Karpas-422 (cell line): ENCODE data around the gene KLHL33. TPM values are rescaled to one million over a fixed set of nuclear protein-coding genes. Genes with fewer than 3 reads are reported as not detected.
A peak's percentile ranks its signal among the peaks of the same experiment; 100 is the strongest.

Experiments used
- DNase-seq: peaks from one replicate; pipeline ENCODE4 v3.0.0-alpha.2; 2015
- H2AFZ ChIP-seq: fragments of 200-600 bp; sonication (generic); 2 replicates; pipeline ENCODE4 v1.6.1; 2014; ENCODE audit warnings: antibody characterized with exemption, low read length, mixed read lengths
- H3K27ac ChIP-seq: fragments of 200-600 bp; sonication (generic); 2 replicates; pipeline ENCODE4 v1.5.1; 2014; ENCODE audit warnings: mild to moderate bottlenecking, low read length, moderate library complexity
- H3K27me3 ChIP-seq: fragments of 200-600 bp; sonication (generic); 2 replicates; pipeline ENCODE4 v1.6.1; 2014; ENCODE audit warnings: low read length, mixed read lengths
- H3K36me3 ChIP-seq: fragments of 200-600 bp; sonication (generic); 2 replicates; pipeline ENCODE4 v1.6.1; 2014; ENCODE audit warnings: low read length, mixed read lengths; ENCODE audit not compliant: insufficient read depth
- H3K4me1 ChIP-seq: fragments of 200-600 bp; sonication (generic); 2 replicates; pipeline ENCODE4 v1.6.1; 2014; ENCODE audit warnings: mild to moderate bottlenecking, low read length, mixed read lengths
- H3K4me2 ChIP-seq: fragments of 200-600 bp; sonication (generic); 2 replicates; pipeline ENCODE4 v1.6.1; 2014; ENCODE audit warnings: low read length, low read depth, mild to moderate bottlenecking; ENCODE audit not compliant: poor library complexity, severe bottlenecking
- H3K4me3 ChIP-seq: fragments of 200-600 bp; sonication (generic); 2 replicates; pipeline ENCODE4 v1.5.1; 2014; ENCODE audit warnings: mild to moderate bottlenecking, antibody characterized with exemption, low read length, mixed read lengths
- H3K79me2 ChIP-seq: fragments of 200-600 bp; sonication (generic); 2 replicates; pipeline ENCODE4 v1.6.1; 2014; ENCODE audit warnings: mild to moderate bottlenecking, low read length, mixed read lengths
- H3K9ac ChIP-seq: fragments of 200-600 bp; sonication (generic); 2 replicates; pipeline ENCODE4 v1.6.0; 2014; ENCODE audit warnings: low read length
- H3K9me2 ChIP-seq: fragments of 200-600 bp; sonication (generic), shearing (Covaris generic); replicated peaks from 2 replicates; pipeline ENCODE4 v1.6.0; 2014; ENCODE audit warnings: mild to moderate bottlenecking, low read length, moderate library complexity; ENCODE audit not compliant: insufficient read depth
- H3K9me3 ChIP-seq: fragments of 300-700, 200-600 bp; sonication (generic); 2 replicates; pipeline ENCODE4 v1.6.1; 2014; ENCODE audit warnings: low read length, mixed read lengths
- H4K20me1 ChIP-seq: fragments of 200-600 bp; sonication (generic); 2 replicates; pipeline ENCODE4 v1.6.1; 2014; ENCODE audit warnings: mild to moderate bottlenecking, antibody characterized with exemption, low read length, low read depth; ENCODE audit not compliant: insufficient read depth
- total RNA-seq: library from RNA; depleted of rRNA; stranded (reverse); fragments of >200 nt; shearing (Covaris generic); gene quantifications from 2 replicates; pipeline ENCODE4 v1.2.3, GENCODE V29; 2014; ENCODE audit warnings: low replicate concordance

The KLHL33 gene
- total RNA-seq, 1 experiment from 2014 or later: not detected

GRCh38 chr14:20424851-20425250 lies 11.1 kb downstream of the KLHL33 start:
- Histone ChIP-seq H3K27me3 (no peaks in the 10 kb centered on the region), H3K4me1 (peaks cover 15% of the 10 kb centered on the region), H3K36me3 (no peaks in the 10 kb centered on the region), H3K9me2 (no peaks in the 10 kb centered on the region), H2AFZ (no peak overlapping the region), H3K4me2 (no peak overlapping the region), H3K79me2 (no peaks in the 10 kb centered on the region), H3K27ac (no peak overlapping the region), H4K20me1 (no peaks in the 10 kb centered on the region), H3K4me3 (no peak overlapping the region), H3K9me3 (no peaks in the 10 kb centered on the region), H3K9ac (no peak overlapping the region)
- no peak for DNase-seq

DNA sequence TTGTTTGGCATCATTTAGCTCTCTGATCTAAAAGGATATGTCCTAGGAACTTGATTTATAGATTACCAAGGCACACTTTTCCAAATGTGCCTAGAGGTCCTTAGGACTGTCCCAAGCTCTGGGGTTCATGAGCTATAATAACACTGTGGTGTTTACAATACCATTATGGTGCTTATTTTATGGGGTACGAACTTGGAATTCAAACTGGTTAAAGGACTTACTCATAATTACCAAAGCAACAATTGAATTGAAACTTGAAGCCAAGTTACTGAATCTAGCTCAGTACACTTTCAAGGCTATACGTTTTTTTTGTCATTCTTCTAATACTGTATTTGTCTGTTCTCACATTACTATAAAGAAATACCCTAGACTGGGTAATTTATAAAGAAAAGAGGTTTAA lies 13.1 kb downstream of the KLHL33 start:
- Histone ChIP-seq H3K27ac (no peak overlapping the region), H2AFZ (no peak overlapping the region), H3K4me3 (no peak overlapping the region), H3K4me1 (peaks cover 9% of the 10 kb centered on the region), H3K27me3 (no peaks in the 10 kb centered on the region), H4K20me1 (no peaks in the 10 kb centered on the region), H3K4me2 (no peak overlapping the region), H3K79me2 (no peaks in the 10 kb centered on the region), H3K36me3 (no peaks in the 10 kb centered on the region), H3K9me3 (no peaks in the 10 kb centered on the region), H3K9ac (no peak overlapping the region), H3K9me2 (no peaks in the 10 kb centered on the region)
- DNase-seq: no peak

- Histone ChIP-seq H3K4me1 (0 out of 2 replicates have a peak, but pooled peaks cover 2% of the 10 kb centered on the region), H3K27ac (no peak overlapping the region), H2AFZ (no peak overlapping the region), H3K4me2 (no peak overlapping the region), H3K27me3 (no peaks in the 10 kb centered on the region), H3K4me3 (no peak overlapping the region), H3K9me3 (no peaks in the 10 kb centered on the region), H3K9ac (no peak overlapping the region), H3K79me2 (no peaks in the 10 kb centered on the region), H3K9me2 (no peaks in the 10 kb centered on the region), H3K36me3 (no peaks in the 10 kb centered on the region), H4K20me1 (no peaks in the 10 kb centered on the region)
- DNase-seq: no peak
Measured at GRCh38 chr14:20421267-20421666, 14.7 kb downstream of the KLHL33 start.

- H3K4me3 ChIP-seq: no peak overlapping the region
- no peaks in the 10 kb centered on the region for H3K9me2 ChIP-seq
- H3K27ac ChIP-seq: no peak overlapping the region
- no peaks in the 10 kb centered on the region for H3K27me3 ChIP-seq
- no peak overlapping the region for H3K4me2 ChIP-seq
- H4K20me1 ChIP-seq: no peaks in the 10 kb centered on the region
- H3K9ac ChIP-seq: no peak overlapping the region
- peaks cover 3% of the 10 kb centered on the region for H3K4me1 ChIP-seq
- H3K79me2 ChIP-seq: no peaks in the 10 kb centered on the region
- no peaks in the 10 kb centered on the region for H3K9me3 ChIP-seq
- H3K36me3 ChIP-seq: no peaks in the 10 kb centered on the region
- DNase-seq: no peak
- H2AFZ ChIP-seq: no peak overlapping the region
Measured at GRCh38 chr14:20419419-20419818, 16.5 kb downstream of the KLHL33 start.

DNA sequence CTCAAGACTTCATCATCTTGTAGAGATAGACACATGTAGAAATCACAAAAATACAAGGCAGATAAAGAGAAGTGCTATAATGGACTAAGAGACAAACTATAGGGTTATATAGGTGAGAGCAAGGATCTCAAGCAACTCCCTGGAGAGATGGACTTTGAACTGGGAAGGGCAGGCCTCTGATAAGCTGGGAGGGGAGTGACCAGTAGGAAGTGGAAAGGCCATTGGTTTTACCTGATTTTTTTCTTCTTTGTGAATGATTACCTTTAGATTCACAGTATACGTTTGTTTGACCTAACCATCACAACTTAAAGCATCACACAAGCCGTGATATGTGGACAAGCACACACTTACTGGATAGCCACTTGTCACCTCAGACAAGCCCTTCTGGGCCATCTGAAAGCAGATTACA lies 17.5 kb downstream of the KLHL33 start:
- Histone ChIP-seq H3K27ac (no peak overlapping the region), H3K9ac (no peak overlapping the region), H3K9me2 (no peaks in the 10 kb centered on the region), H3K79me2 (no peaks in the 10 kb centered on the region), H3K4me2 (no peak overlapping the region), H4K20me1 (no peaks in the 10 kb centered on the region), H3K36me3 (no peaks in the 10 kb centered on the region), H3K4me1 (peaks cover 12% of the 10 kb centered on the region), H3K9me3 (no peaks in the 10 kb centered on the region), H3K4me3 (no peak overlapping the region), H3K27me3 (no peaks in the 10 kb centered on the region), H2AFZ (no peak overlapping the region)
- no peak for DNase-seq

DNA sequence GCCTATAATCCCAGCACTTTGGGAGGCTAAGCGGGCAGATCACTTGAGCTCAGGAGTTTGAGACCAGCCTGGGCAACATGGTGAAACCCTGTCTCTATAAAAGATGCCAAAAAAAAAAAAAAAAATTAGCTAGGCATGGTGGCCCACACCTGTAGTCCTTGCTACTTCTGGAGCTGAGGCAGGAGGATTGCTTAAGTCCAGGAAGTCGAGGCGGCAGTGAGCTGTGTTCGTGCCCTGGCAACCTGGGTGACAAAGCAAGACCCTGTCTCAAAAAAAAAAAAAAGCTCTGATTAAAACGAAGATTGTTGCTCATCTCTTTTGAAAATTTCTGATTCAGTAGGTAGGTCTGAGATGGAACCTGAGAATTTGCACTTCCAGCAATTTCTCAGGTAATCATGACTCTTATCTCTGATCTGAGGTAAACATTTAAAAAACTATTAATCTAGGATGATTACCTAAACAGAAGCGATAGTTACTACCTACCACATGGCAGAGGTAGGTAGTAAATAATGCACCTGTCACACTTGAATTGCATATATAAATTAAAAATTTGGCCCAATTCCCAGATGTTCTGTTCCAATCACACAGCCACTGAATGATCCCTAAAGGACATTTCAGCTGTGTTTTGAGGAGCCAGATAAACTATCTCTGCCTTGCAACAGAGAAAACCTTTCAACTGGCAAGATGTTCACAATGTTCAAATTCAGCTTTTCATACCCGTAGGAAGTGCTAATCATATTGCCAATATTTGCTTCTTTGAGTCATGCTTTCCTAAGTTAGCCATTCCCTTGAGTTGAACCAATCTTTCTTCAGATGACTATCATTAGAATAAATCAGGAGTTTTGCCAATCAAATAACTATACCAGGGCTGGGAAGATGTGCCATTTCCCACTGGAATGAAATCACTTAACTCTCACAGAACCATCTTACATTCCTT lies 18.4 kb downstream of the KLHL33 start:
- H3K79me2 ChIP-seq: peaks cover 6% of the 10 kb centered on the region; the same call in 1 of the 2 replicates
- no peak overlapping the region for H3K4me2 ChIP-seq
- H3K9me2 ChIP-seq: no peaks in the 10 kb centered on the region
- H2AFZ ChIP-seq: no peak overlapping the region
- no peak overlapping the region for H3K4me3 ChIP-seq
- DNase-seq: no peak
- H3K36me3 ChIP-seq: no peaks in the 10 kb centered on the region
- H3K9ac ChIP-seq: no peak overlapping the region
- H4K20me1 ChIP-seq: no peaks in the 10 kb centered on the region
- H3K9me3 ChIP-seq: no peaks in the 10 kb centered on the region
- H3K4me1 ChIP-seq: peaks cover 13% of the 10 kb centered on the region
- no peak overlapping the region for H3K27ac ChIP-seq
- no peaks in the 10 kb centered on the region for H3K27me3 ChIP-seq

DNA sequence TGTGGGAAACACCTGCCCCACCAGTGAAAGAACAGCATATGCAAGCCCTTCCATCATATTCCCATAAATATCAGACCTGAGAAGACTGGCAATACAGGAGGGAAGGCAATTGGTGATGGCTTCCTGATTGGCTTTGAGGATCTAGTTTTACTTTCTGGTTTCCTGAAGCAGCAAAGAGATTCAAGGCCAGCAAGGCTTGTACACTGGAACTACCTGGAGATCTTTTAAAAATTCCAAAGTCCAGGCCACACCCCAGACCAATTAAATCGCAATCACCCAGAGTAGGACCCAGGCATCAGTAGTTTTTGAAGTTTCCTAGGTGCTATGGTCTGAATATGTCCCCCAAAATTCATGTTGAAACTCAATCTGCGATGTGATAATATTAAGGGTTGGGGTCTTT lies 19.7 kb downstream of the KLHL33 start:
- Histone ChIP-seq H3K9me2 (no peaks in the 10 kb centered on the region), H2AFZ (peak overlapping the region; percentile 10; the same call in 1 of the 2 replicates), H3K4me3 (no peak overlapping the region), H3K4me2 (no peak overlapping the region), H3K9ac (no peak overlapping the region), H3K9me3 (no peaks in the 10 kb centered on the region), H3K79me2 (peaks cover 19% of the 10 kb centered on the region), H4K20me1 (no peaks in the 10 kb centered on the region), H3K27ac (no peak overlapping the region), H3K4me1 (peaks cover 18% of the 10 kb centered on the region), H3K36me3 (no peaks in the 10 kb centered on the region), H3K27me3 (no peaks in the 10 kb centered on the region)
- no peak for DNase-seq

DNA sequence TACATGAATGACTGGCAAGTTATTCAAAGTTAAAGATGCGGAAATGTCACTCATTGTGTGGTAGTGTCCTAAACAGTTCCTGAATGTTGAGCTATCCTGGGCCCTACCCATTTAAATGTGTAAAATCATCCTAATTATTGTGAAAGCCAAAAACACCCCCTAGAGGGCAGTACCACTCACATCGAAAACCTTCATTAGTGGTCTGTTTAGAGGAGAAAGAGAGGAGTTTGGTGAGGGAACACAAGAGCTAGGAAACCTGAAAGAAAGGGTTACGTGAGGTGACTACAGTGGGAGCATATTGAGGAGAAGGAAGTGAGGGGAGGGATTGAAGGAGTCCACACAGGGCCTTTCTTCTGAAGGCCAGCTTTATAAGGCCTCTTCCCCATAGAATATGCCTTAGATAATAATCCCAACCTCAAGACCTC lies 20.2 kb downstream of the KLHL33 start:
- Histone ChIP-seq H3K9me3 (no peaks in the 10 kb centered on the region), H3K27ac (no peak overlapping the region), H3K9me2 (no peaks in the 10 kb centered on the region), H4K20me1 (no peaks in the 10 kb centered on the region), H3K36me3 (no peaks in the 10 kb centered on the region), H3K4me1 (peaks cover 18% of the 10 kb centered on the region), H3K4me2 (no peak overlapping the region), H3K79me2 (peaks cover 22% of the 10 kb centered on the region), H2AFZ (peak overlapping the region; percentile 10; the same call in 1 of the 2 replicates), H3K27me3 (no peaks in the 10 kb centered on the region), H3K4me3 (no peak overlapping the region), H3K9ac (no peak overlapping the region)
- peak; percentile 90 for DNase-seq
